A673 (cell line): ENCODE data around the gene STUB1. TPM values are rescaled to one million over a fixed set of nuclear protein-coding genes. Genes with fewer than 3 reads are reported as not detected.

Source experiments
- BruUV-seq: library from RNA; stranded (reverse); fragments of 400-500 nt; replicated peaks from 2 replicates; lab custom pipeline; 2021; lab: Mats Ljungman, UMichigan
- CTCF ChIA-PET: fragments of 300-600 bp; sonication (Branson Sonifier 250); formaldehyde crosslinking; loops from one replicate; lab custom pipeline; 2022; ENCODE audit warnings: antibody characterized with exemption; lab: Charles Lee
- POLR2A ChIA-PET: fragments of 300-600 bp; sonication (Branson Sonifier 250); formaldehyde crosslinking; loops from one replicate; lab custom pipeline; 2022; ENCODE audit warnings: antibody characterized with exemption; ENCODE audit not compliant: low non-redundant PET; lab: Charles Lee
- DNase-seq: peaks from one replicate; pipeline ENCODE4 v3.0.0-alpha.2; 2015; ENCODE audit warnings: low spot score
- H3K27ac ChIP-seq: fragments of 200-600 bp; sonication (generic); 2 replicates; pipeline ENCODE4 v1.5.1; 2016; ENCODE audit warnings: mixed run types, low read depth, mild to moderate bottlenecking, mixed read lengths, antibody characterized with exemption, low read length; ENCODE audit not compliant: poor library complexity, severe bottlenecking
- H3K27me3 ChIP-seq: fragments of 200-600 bp; sonication (generic); replicated peaks from 2 replicates; pipeline ENCODE4 v1.6.1; 2017; ENCODE audit warnings: mixed run types, low read depth, mild to moderate bottlenecking, mixed read lengths, antibody characterized with exemption, low read length; ENCODE audit not compliant: insufficient read depth, poor library complexity
- H3K36me3 ChIP-seq: fragments of 200-600 bp; sonication (generic); 2 replicates; pipeline ENCODE4 v1.6.1; 2016; ENCODE audit warnings: mixed run types, mild to moderate bottlenecking, mixed read lengths, antibody characterized with exemption, low read length; ENCODE audit not compliant: insufficient read depth, poor library complexity, severe bottlenecking
- H3K4me1 ChIP-seq: fragments of 200-600 bp; sonication (generic); 2 replicates; pipeline ENCODE4 v1.6.1; 2017; ENCODE audit warnings: mixed run types, mild to moderate bottlenecking, mixed read lengths, antibody characterized with exemption, low read length; ENCODE audit not compliant: insufficient read depth, poor library complexity, severe bottlenecking
- H3K4me3 ChIP-seq: fragments of 200-600 bp; sonication (generic); 2 replicates; pipeline ENCODE4 v1.5.1; 2016; ENCODE audit warnings: low read depth, mixed run types, mild to moderate bottlenecking, mixed read lengths, low read length; ENCODE audit not compliant: poor library complexity, severe bottlenecking
- H3K9me3 ChIP-seq: fragments of 200-600 bp; sonication (generic); 2 replicates; pipeline ENCODE4 v1.6.1; 2016; ENCODE audit warnings: mixed run types, low read depth, mild to moderate bottlenecking, mixed read lengths, antibody characterized with exemption, low read length; ENCODE audit not compliant: poor library complexity, severe bottlenecking
- EZH2 ChIP-seq: fragments of 200-600 bp; sonication (generic); IDR thresholded peaks from 2 replicates; pipeline ENCODE4 v1.6.1; 2017; ENCODE audit warnings: borderline replicate concordance, low read depth, mild to moderate bottlenecking, mixed read lengths, antibody characterized with exemption, low read length; ENCODE audit not compliant: poor library complexity, severe bottlenecking
- intact Hi-C: fragments of 100-400 bp; cut with micrococcal nuclease; formaldehyde crosslinking; loops from one replicate; pipeline ENCODE4 v1.10.0; 2022; ENCODE audit not compliant: unreplicated experiment
- total RNA-seq: library from RNA; stranded (reverse); gene quantifications from 2 replicates; pipeline ENCODE4 v1.2.3, GENCODE V29; 2021
- TF ChIP-seq, protein P1 (sequence below): fragments of 300-800, 200-600 bp; sonication (generic); conservative IDR thresholded peaks from 2 replicates; pipeline ENCODE4 v1.5.1; 2017; ENCODE audit warnings: low read depth, mild to moderate bottlenecking, antibody characterized with exemption, low read length, moderate library complexity, mixed read lengths

STUB1 gene
- total RNA-seq, 1 experiment from 2014 or later, result 88.2 TPM

DNA sequence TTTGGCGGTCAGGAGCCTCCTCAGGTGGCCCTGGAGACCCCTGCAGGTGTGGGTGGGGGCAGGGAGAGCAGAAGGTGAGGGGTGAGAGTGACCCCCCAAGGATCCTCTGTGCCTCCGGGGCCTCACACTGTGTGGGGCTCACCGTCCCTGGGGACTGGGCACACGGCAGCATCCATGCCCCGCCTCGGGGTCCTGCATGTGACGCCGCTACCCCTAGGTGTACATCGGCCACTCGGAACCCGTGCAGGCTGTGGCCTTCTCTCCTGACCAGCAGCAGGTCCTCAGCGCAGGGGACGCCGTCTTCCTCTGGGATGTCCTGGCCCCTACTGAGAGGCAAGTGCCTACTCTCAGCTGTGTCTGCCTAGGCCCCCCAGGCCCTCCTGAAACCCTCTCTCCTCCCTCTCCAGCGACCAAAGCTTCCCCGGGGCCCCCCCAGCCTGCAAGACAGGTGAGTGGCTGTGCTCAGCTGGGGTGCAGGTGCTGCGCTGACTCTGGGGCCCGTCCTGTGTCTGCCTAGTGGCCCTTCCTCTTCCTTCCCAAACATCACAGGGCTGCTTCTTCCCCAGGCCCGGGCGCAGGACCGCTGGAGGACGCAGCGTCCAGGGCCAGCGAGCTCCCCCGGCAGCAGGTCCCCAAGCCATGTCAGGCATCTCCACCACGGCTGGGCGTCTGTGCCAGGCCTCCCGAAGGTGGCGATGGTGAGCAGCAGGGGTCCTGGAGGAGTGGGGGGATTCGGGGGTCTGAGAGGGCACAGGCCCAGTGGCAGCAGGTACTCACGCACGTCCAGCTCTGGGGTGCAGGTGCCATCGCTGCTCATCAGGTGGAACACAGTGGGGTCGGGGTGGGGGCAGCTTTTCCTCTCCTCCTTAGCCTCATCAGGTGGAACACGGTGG is 21.3 kb upstream of the STUB1 start:
- H3K36me3 ChIP-seq, result peaks cover 4% of the 10 kb centered on the region
- ChIA-PET POLR2A (no interaction called here), CTCF (interaction anchor here (0.6 kb wide), 1 partner anchor 22 kb away, joined by 10 read pairs; no protein-coding TSS in a partner anchor)
- H3K27me3 ChIP-seq, result no peaks in the 10 kb centered on the region
- H3K9me3 ChIP-seq, result no peaks in the 10 kb centered on the region
- no peak for DNase-seq
- BruUV-seq, result no TSS peak
- no peak overlapping the region for H3K4me3 ChIP-seq
- TF ChIP-seq, protein P1, sequence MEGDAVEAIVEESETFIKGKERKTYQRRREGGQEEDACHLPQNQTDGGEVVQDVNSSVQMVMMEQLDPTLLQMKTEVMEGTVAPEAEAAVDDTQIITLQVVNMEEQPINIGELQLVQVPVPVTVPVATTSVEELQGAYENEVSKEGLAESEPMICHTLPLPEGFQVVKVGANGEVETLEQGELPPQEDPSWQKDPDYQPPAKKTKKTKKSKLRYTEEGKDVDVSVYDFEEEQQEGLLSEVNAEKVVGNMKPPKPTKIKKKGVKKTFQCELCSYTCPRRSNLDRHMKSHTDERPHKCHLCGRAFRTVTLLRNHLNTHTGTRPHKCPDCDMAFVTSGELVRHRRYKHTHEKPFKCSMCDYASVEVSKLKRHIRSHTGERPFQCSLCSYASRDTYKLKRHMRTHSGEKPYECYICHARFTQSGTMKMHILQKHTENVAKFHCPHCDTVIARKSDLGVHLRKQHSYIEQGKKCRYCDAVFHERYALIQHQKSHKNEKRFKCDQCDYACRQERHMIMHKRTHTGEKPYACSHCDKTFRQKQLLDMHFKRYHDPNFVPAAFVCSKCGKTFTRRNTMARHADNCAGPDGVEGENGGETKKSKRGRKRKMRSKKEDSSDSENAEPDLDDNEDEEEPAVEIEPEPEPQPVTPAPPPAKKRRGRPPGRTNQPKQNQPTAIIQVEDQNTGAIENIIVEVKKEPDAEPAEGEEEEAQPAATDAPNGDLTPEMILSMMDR, result 0 out of 2 replicates have a peak, but pooled peaks have one; percentile 13
- TF ChIP-seq EZH2, result no peak
- peaks cover 6% of the 10 kb centered on the region for H3K4me1 ChIP-seq
- H3K27ac ChIP-seq, result no peak overlapping the region
- intact Hi-C loops, result no loop called here

DNA sequence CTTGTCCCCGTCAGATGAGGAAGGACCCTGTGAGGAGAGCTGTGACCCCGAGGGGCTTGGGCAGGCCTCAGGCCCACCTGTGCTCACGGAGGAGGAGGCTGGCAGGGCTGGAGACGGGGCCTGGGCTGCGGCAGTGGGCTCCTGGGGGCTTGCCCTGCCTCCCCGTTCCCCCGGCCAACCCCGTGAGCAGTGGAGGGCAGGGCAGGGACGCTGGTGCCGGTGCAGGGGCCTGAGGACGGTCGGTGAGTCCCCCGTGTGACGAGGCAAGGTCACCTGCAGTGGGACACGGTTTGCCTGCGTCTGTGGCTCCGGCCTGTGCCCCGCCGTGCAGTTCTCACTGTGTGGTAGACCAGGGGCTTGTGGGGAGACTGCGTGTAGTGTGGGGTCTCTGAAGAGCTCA is 20.6 kb upstream of the STUB1 start:
- BruUV-seq, result no TSS peak
- intact Hi-C loops, result no loop called here
- no peak for TF ChIP-seq EZH2
- TF ChIP-seq, protein P1, result no peak
- CTCF ChIA-PET, result no interaction called here
- no peak for DNase-seq
- H3K9me3 ChIP-seq, result no peaks in the 10 kb centered on the region
- no peak overlapping the region for H3K4me3 ChIP-seq
- POLR2A ChIA-PET, result no interaction called here
- peaks cover 4% of the 10 kb centered on the region for H3K36me3 ChIP-seq
- H3K27me3 ChIP-seq, result no peaks in the 10 kb centered on the region
- H3K27ac ChIP-seq, result no peak overlapping the region
- H3K4me1 ChIP-seq, result peaks cover 6% of the 10 kb centered on the region

DNA sequence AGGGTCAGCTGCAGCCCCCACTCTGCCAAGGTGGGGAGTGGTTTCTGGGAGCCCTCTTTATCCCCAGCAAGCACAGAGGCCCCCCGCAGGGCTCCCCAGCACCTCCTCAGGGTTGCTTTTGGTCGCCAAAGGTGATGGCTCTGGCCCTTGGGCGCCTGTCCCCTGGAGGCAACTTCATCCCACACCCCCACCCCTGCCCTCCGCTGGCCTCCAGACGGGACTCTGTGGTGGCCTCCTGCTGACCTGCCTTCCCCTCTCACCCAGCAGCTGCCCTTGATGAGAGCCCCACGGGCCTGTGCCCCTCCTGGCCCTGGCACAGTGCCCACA is 20.1 kb upstream of the STUB1 start:
- H3K27me3 ChIP-seq, result no peaks in the 10 kb centered on the region
- no peaks in the 10 kb centered on the region for H3K9me3 ChIP-seq
- intact Hi-C loops, result no loop called here
- CTCF ChIA-PET, result interaction anchor here (0.5 kb wide), 1 partner anchor 53 kb away, joined by 6 read pairs; no protein-coding TSS in a partner anchor
- H3K4me3 ChIP-seq, result no peak overlapping the region
- no peak for DNase-seq
- POLR2A ChIA-PET, result no interaction called here
- TF ChIP-seq, protein P1, result no peak
- no peak for TF ChIP-seq EZH2
- H3K27ac ChIP-seq, result no peak overlapping the region
- H3K36me3 ChIP-seq, result peaks cover 4% of the 10 kb centered on the region
- BruUV-seq, result no TSS peak
- H3K4me1 ChIP-seq, result peaks cover 6% of the 10 kb centered on the region
